BJ (cell line): ENCODE measurements around the gene ZMYM4. TPM values are rescaled to one million over a fixed set of nuclear protein-coding genes. Genes with fewer than 3 reads are reported as not detected.

ENCODE experiments used
- CTCF ChIA-PET: fragments of 350-600 bp; formaldehyde crosslinking; extraction: SDS; loops from one replicate; lab custom pipeline; 2021; ENCODE audit warnings: antibody characterized with exemption, inconsistent platforms; lab: Yijun Ruan, JAX
- POLR2A ChIA-PET: fragments of 300-600 bp; sonication (Branson Sonifier 250); formaldehyde crosslinking; extraction: SDS; loops from one replicate; lab custom pipeline; 2021; ENCODE audit warnings: antibody characterized with exemption; lab: Charles Lee
- DNase-seq: peaks from one replicate; pipeline ENCODE4 v3.0.0-alpha.2; 2011; ENCODE audit warnings: low read depth
- H3K27me3 ChIP-seq: 2 replicates; pipeline ENCODE4 v1.6.0; 2011; ENCODE audit warnings: low read length; ENCODE audit not compliant: control insufficient read depth, insufficient read depth
- H3K36me3 ChIP-seq: 2 replicates; pipeline ENCODE4 v1.5.1; 2011; ENCODE audit warnings: low read length; ENCODE audit not compliant: control insufficient read depth, insufficient read depth
- H3K4me3 ChIP-seq: 2 replicates; pipeline ENCODE4 v1.5.1; 2011; ENCODE audit warnings: low read depth, mild to moderate bottlenecking, control low read depth, low read length
- CTCF ChIP-seq: IDR thresholded peaks from 2 replicates; pipeline ENCODE4 v1.5.1; 2011; ENCODE audit warnings: low read depth, mild to moderate bottlenecking, control low read depth, inconsistent platforms, low read length, moderate library complexity; ENCODE audit not compliant: insufficient read depth
- polyA plus RNA-seq: library from polyadenylated mRNA; depleted of rRNA; stranded (reverse); fragments of >200 nt; gene quantifications from 2 replicates; pipeline ENCODE4 v1.2.3, GENCODE V29; 2011

Gene ZMYM4
- polyA plus RNA-seq, 1 experiment = 19.2 TPM

GRCh38 chr1:35281565-35281964, 13.1 kb downstream of the ZMYM4 start:
- POLR2A ChIA-PET = no interaction called here
- DNase-seq = no peak
- Histone ChIP-seq H3K27me3 (no peaks in the 10 kb centered on the region), H3K36me3 (peaks cover 2% of the 10 kb centered on the region), H3K4me3 (no peak overlapping the region)
- TF ChIP-seq CTCF = no peak
- CTCF ChIA-PET = no interaction called here

GRCh38 chr1:35282172-35282571, 13.7 kb downstream of the ZMYM4 start:
- Histone ChIP-seq H3K36me3 (peaks cover 2% of the 10 kb centered on the region), H3K4me3 (no peak overlapping the region), H3K27me3 (no peaks in the 10 kb centered on the region)
- no peak for DNase-seq
- CTCF ChIA-PET = no interaction called here
- TF ChIP-seq CTCF = no peak
- POLR2A ChIA-PET = no interaction called here

- TF ChIP-seq CTCF = no peak
- Histone ChIP-seq H3K36me3 (no peaks in the 10 kb centered on the region), H3K27me3 (no peaks in the 10 kb centered on the region), H3K4me3 (no peak overlapping the region)
- ChIA-PET POLR2A (no interaction called here), CTCF (no interaction called here)
- no peak for DNase-seq
Observed at GRCh38 chr1:35284852-35285251, 16.3 kb downstream of the ZMYM4 start.

GRCh38 chr1:35285771-35286606, 17.5 kb downstream of the ZMYM4 start:
- TF ChIP-seq CTCF = no peak
- DNase-seq = no peak
- ChIA-PET POLR2A (no interaction called here), CTCF (no interaction called here)
- H3K36me3 ChIP-seq = no peaks in the 10 kb centered on the region
- no peak overlapping the region for H3K4me3 ChIP-seq
- H3K27me3 ChIP-seq = no peaks in the 10 kb centered on the region

- CTCF ChIA-PET = interaction anchor here (1.5 to 1.9 kb wide), 2 partner anchors 20 to 86 kb away, joined by 3 to 5 read pairs; partner anchors contain the start of gene ZMYM4
- POLR2A ChIA-PET = interaction anchor here (0.6 kb wide), 1 partner anchor 183 kb away, joined by 3 read pairs; no protein-coding TSS in a partner anchor
- DNase-seq = no peak
- Histone ChIP-seq H3K27me3 (no peaks in the 10 kb centered on the region), H3K36me3 (no peaks in the 10 kb centered on the region), H3K4me3 (no peak overlapping the region)
- no peak for TF ChIP-seq CTCF
Observed at GRCh38 chr1:35287807-35288640, 19.5 kb downstream of the ZMYM4 start.
